GM18526 (cell line): ENCODE measurements around the gene COG5.

Experiments used
- POLR2A ChIP-seq: IDR thresholded peaks from 3 replicates; pipeline ENCODE4 v1.6.1; 2011; ENCODE audit not compliant: insufficient read length; ENCODE audit errors: extremely low read depth

Gene COG5

DNA sequence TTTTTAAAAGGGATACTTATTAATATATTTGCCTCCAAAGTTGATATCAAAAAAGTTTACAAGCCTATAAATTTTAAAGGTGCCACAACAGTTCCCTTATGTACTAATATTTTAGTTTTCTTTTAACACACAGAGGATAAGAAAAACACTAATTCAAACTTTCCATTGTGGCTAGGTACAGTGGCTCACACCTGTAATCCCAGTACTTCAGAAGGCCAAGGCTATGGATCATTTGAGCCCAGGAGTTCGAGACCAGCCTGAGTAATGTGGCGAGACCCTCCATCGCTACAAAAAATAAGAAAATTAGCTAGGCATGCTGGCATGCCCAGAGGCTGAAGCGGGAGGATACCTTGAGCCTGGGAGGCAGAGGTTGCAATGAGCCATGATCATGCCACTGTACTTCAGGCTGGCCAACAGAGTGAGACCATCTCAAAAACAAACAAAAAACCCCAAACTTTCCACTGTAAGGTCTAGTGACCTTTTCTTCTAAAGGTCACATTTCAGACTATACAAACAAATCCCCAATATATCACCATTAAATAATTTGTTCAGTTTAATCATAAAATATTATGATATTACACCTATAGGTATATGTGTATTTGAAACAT is 287.4 kb downstream of the COG5 start:
- TF ChIP-seq POLR2A = no peak

DNA sequence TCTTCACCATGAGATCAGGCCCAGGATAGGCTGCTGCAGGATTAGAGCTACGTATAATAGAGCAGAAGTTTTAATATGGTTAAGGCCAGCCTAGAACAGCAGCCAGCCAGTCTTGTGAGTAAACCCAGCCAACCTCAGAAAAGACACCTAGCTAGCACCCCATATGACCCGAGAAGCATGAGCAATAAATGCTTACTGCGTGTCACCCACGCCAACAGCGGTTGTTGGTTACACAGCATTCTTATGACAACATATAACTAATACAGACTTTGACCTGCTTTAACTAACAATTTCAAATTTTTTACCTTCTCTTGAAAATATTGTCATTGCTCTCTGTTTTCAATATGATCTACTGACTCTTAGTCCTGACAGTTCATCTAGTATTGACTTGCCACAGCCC is 289.2 kb downstream of the COG5 start:
- TF ChIP-seq POLR2A = no peak

DNA sequence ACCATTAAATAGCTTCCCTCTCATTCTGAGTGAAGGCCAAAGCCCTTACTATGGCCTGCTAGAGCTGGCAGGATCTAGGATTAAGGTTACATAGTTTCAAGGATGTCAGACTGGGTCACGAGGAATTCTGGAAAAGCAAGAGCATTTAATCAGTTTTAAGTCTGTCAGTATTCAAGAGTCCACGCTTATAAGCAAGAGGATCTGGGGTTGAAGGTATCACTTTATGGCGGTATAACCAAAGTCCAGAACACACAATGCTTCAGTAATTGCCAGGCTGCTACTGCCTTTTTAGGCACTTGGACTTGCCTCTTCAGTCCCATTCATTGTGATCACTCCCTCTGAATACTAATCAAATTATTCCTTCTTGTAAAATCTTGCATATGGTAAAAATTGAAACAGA is 293.9 kb downstream of the COG5 start:
- TF ChIP-seq POLR2A = no peak

DNA sequence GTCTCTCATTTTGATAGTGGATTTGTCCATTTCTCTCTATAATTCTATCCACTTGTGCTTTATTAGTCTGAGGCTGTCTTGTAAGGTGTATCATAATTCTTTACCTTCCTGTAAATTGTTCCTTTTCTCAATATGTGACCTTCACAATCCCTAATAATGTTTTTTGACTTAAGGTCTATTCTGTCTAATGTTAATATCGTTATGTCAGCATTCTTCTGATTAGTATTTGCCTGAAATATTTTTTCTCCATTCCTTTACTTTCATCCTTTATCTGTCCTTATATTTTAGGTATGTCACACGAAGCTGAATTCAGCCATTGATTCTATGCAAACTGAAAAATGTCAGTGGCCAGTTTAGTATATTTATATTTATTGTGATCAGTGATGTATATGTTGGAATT is 295.1 kb downstream of the COG5 start:
- TF ChIP-seq POLR2A = no peak

DNA sequence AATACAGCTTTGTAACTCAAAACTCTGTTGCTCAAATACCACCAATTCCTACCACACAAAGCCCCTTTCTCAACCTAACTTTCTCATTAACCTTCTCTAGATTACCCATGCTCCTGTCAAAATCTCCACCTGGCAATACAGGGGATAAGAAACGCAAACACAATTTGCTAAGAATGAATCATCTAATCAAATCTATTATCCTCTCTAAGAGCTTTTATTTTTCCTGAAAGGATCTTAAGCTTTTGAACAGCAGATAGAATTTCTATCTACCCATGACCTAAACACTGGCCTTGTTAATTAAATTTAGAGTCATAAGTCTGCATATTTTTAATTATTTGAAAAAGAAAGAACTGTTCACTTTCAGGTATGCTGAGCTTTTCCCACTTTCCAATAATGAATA is 296.6 kb downstream of the COG5 start:
- TF ChIP-seq POLR2A = no peak

DNA sequence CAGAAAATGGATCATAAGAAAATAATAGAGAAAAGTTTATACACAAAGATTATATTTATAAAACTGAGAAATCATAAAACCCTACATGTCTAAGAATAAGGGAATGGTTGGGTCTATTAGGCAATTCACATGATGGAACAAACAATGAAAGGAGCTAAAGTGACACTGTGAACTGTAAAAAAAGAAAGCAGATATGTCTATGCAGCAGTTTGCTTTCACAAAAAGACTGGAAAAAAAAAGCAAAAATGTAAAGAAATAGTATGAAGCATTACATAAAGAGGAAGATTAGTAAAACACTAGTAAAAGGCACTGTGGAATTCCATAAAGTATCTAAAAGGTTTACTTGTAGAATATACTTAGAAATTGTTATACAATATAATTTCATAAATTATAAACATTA is 299.0 kb downstream of the COG5 start:
- TF ChIP-seq POLR2A = no peak

DNA sequence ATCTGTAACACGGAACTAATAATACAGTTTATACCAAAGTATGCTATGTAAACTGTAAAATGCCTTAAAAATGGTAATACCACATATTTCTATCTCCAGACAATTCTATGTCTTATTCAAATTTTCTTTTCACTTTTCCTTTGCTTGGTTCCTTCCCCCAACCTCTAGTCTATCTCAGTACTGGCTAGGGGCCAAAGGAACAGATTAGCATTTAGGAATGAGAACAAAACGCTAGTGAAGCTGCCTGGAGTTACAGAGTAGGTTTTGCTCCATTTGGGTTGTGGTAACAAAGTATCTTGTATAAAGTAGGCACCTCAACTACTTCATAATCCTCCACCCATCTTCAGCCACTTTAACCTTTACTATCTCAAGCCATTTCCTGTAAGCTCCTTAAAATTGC is 300.9 kb downstream of the COG5 start:
- no peak for TF ChIP-seq POLR2A

DNA sequence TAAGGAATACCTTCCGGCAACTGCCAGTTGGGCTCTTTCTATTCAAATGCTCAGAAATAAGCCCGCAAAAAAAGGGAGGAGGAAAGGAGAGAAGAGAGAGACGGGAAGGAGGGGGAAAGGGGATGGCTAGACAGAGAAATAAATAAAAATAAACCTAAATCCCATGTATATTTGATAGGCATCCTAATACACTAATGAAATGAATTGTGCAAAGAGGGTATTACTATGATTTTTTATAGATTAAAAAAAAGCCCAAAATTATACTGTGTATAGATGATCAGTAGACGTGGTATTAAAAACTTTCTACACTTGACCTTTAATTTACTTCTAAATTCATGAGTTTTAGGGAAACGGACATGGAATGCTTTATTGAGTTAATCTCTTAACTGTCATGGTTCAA is 305.0 kb downstream of the COG5 start:
- no peak for TF ChIP-seq POLR2A

DNA sequence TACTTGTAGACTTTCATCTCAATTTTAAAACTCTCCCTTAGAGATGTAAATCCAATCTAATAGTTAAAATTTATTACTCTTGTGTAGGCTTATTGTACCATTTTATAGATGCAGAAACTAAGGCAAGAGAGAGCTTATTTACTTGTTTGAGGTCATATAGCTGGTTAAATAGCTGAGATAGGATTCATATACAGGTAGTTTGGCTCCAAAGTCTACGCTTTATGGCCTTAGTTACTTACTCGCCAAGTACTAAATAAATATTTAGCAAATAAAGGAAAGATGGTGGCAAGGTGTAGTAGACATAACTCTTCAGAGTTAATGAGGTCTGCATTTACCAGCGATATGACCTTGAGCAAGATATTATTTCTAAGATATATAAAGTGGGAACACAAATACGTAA is 308.1 kb downstream of the COG5 start:
- TF ChIP-seq POLR2A = no peak

DNA sequence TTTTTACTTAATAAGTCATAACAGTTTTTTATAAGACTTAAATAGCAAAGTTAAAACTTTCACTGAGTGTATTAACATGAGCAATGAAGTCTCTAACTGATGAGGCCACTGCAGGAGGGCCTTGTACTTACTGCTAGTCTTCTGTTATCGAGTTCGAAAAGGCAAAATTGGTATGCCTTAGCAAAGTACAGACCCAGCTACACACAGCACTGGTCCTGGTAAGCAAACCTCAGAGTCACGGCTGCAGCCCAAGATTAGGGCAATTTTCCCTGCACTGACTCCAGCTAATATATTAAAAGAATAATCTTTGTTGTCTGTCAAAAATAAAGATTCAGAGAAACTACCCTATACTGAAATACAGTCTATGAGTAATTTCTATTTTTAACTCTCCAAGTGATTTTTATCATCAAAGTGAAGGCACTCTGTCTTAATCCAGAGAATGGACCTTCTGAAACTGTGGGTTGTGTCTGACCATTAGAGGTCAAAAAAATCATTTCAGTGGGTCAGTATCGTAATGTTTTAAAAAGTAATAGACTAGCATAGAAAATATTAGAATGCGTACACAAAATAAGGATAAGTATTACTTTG is 309.2 kb downstream of the COG5 start:
- TF ChIP-seq POLR2A = no peak

DNA sequence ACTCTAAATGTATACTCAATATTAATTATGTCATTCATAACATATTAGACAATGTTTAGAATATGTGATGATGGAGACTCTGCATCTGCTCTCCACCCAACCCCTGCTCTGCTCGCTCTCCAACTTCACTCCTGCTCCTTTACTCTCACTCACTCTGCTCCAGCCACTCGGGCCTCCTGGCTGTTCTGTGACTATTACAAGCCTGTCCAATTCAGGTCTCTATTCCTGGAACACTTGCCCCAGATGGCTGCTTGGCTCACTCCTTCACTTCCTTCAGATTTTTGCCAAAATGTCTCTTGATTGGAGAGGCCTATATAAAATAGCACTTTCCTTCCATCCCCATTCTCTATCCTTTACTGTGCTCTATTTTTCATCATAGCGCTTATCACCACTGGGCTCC is 310.1 kb downstream of the COG5 start:
- no peak for TF ChIP-seq POLR2A

DNA sequence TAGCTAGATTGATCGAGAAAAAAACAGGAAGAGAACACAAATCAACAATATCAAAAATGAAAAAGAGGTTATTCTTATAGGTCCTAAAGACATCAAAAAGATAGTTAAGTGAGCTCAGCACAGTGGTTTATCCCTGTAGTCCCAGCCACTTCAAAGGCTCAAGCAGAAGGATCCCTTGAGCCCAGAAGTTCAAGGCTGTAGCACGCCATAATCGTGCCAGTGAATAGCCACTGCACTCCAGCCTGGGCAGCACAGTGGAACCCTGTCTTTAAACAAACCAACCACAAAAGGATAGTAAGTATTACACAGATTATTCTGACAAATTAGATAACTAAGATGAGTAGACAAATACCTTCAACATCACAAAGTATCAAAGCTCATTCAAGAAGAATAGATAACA is 311.8 kb downstream of the COG5 start:
- no peak for TF ChIP-seq POLR2A

DNA sequence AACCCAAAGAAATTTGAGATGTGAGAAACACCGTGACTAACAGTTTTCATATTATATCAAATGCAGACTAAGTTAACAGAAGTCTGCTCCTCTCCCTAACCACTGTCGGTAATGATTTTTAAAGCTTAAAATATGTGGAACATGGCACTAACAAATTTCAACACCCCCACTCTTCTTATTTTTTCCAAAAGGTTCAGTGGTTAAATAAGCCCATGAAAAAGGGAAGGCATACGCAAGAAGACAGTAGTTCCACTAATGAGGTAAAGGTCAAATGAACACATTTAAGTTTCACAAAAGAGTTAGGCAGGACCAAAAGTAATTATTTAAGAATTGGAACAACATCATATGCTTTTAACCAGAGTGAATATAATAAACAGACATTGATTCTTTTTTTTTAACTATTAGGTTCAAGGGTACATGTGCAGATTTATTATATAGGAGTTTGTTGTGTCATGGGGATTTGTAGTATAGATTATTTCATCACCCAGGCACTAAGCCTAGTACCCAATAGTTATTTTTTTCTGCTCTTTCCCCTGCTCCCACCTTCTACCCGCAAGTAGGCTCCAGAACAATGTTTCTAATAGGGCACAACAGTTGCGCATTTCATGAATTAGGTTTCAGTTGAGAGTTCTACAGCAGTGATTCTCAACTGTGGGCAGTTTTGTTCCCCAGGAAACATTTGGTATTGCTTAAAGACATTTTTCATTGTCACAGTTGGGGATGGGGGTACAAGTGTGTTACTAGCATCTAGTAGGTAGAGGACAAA is 315.0 kb downstream of the COG5 start:
- no peak for TF ChIP-seq POLR2A

DNA sequence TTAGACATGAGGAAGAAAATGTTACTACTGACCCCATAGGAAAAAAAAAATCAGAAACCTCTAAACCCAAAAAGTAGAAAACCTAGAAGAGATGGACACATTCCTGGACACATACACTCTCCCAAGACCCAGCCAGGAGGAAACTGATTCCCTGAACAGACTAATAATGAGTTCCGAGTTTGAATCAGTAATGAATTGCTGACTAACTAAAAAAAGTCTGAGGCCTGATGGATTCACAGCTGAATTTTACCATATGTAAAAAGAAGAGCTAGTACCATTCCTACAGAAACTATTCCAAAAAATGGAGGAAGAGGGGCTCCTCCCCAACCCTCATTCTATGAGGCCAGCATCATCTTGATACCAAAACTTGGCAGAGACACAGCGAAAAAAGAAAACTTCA is 319.1 kb downstream of the COG5 start:
- no peak for TF ChIP-seq POLR2A

DNA sequence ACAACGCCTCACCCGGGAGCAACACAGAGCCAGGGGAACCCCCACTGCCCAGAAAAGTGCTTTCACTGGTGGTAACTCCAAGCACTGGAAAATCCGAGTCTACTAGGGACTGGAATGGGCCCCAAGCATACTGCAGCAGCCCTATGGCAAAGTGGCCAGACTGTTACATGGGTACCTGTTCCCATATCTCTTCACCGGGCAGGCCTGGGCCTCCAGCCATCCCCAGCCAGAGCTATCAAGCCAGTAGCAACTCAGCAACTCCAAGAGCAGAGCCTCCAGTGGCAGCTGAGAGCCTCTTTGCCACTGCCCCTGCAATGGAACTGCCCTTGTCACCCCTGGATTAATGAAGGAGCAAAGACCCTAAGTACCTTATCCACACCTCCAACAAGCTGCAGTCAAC is 321.5 kb downstream of the COG5 start:
- TF ChIP-seq POLR2A = no peak

DNA sequence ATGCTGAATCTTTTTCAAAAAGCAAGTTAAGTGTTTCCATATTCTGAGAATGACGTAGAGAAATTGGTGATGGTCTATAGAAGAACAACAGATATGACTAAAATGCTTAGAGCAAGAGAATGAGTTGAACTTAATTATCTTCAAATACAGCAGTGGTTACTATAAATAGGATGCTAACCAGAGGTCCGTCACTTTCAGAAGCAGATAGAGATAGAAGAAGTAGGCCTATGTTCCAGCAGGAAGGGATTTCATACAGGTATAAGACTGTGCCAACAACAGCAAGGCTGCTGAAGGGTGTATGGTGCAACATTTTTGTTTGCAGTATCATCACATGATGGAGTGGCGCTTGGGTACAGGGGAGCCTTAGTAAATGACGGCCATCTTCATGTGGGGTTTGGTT is 326.3 kb downstream of the COG5 start:
- TF ChIP-seq POLR2A = no peak

DNA sequence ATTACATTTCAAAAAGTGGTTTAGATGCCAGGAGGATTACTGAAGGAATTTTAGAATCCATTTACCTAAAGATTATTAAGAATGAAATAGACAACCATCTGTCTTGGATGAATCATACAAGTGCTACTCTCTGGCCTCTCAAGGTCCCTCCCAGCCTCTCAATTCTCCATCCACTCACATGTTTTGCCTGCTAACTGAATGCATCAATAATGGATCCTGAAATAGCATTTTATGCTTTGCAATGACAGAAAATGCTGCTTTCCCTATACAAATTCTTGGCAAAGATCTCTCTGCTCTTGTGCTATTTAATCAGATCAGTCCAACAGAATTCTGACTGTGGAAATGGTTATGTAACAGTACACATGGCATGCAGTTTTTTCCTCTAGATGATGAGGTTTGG is 326.9 kb downstream of the COG5 start:
- TF ChIP-seq POLR2A = no peak
